CD4-positive, alpha-beta T cell (primary cell): ENCODE data around the gene IL4R. TPM values are rescaled to one million over a fixed set of nuclear protein-coding genes. Genes with fewer than 3 reads are reported as not detected.
A peak's percentile ranks its signal among the peaks of the same experiment; 100 is the strongest.

Experiments
- ATAC-seq: fragments of 200-7000 bp; cut with Tn5 transposase; one replicate; pipeline ENCODE4 v1.10.0; 2022; ENCODE audit warnings: mild to moderate bottlenecking; ENCODE audit not compliant: poor library complexity
- CTCF ChIA-PET: fragments of 350-600 bp; sonication (Branson Sonifier 250); formaldehyde crosslinking; loops from one replicate; lab custom pipeline; 2021; ENCODE audit warnings: antibody characterized with exemption, inconsistent platforms; lab: Charles Lee
- POLR2A ChIA-PET: fragments of 350-600 bp; sonication (Branson Sonifier 250); formaldehyde crosslinking; loops from one replicate; lab custom pipeline; 2021; ENCODE audit warnings: antibody characterized with exemption, inconsistent platforms; lab: Charles Lee
- DNase-seq, 14 experiments: peaks; one replicate each; pipeline ENCODE4 v3.0.0-alpha.2; 2013 to 2020; ENCODE audit warnings: mixed read lengths in 2 of 14
- H3K27ac ChIP-seq, 2 donors: one replicate each; pipeline versions ENCODE4 v1.5.1 to v1.7.0; 2013; ENCODE audit warnings: low read length in 2 of 2, low read depth in 1 of 2, mild to moderate bottlenecking in 1 of 2
- H3K27me3 ChIP-seq, 2 experiments: 1 replicate in 1 of 2; 2 replicates in 1 of 2; pipeline versions ENCODE4 v1.6.1 to v1.7.0; 2013; ENCODE audit warnings: low read length in 2 of 2, control low read depth in 1 of 2, mild to moderate bottlenecking in 1 of 2, moderate library complexity in 1 of 2; ENCODE audit not compliant: insufficient read depth in 2 of 2, control insufficient read depth in 1 of 2
- H3K36me3 ChIP-seq: one replicate; pipeline ENCODE4 v1.6.1; 2013; ENCODE audit warnings: low read length, control low read depth; ENCODE audit not compliant: insufficient read depth
- H3K4me1 ChIP-seq: one replicate; pipeline ENCODE4 v1.6.1; 2013; ENCODE audit warnings: low read length, control low read depth; ENCODE audit not compliant: insufficient read depth
- H3K4me3 ChIP-seq: one replicate; pipeline ENCODE4 v1.5.1; 2013; ENCODE audit warnings: mild to moderate bottlenecking, low read length, moderate library complexity
- H3K9me3 ChIP-seq, 2 experiments: 1 replicate in 1 of 2; 2 replicates in 1 of 2; pipeline versions ENCODE4 v1.6.1 to v1.7.0; 2013; ENCODE audit warnings: low read length in 2 of 2, mild to moderate bottlenecking in 2 of 2, control low read depth in 1 of 2, moderate library complexity in 1 of 2; ENCODE audit not compliant: control insufficient read depth in 1 of 2, insufficient read depth in 1 of 2
- H3K27ac Mint-ChIP-seq: one replicate; pipeline ENCODE4 v1.8.0; 2020; ENCODE audit warnings: mixed read lengths
- H3K27me3 Mint-ChIP-seq: one replicate; pipeline ENCODE4 v1.8.0; 2021; ENCODE audit warnings: mixed read lengths
- H3K36me3 Mint-ChIP-seq: one replicate; pipeline ENCODE4 v1.8.0; 2021; ENCODE audit warnings: low read depth, mixed read lengths
- H3K4me1 Mint-ChIP-seq: one replicate; pipeline ENCODE4 v1.8.0; 2021; ENCODE audit warnings: low read depth, mixed read lengths
- H3K4me3 Mint-ChIP-seq: one replicate; pipeline ENCODE4 v1.8.0; 2020; ENCODE audit warnings: mild to moderate bottlenecking, mixed read lengths
- H3K9me3 Mint-ChIP-seq: one replicate; pipeline ENCODE4 v1.8.0; 2020; ENCODE audit warnings: mixed read lengths
- intact Hi-C, 2 experiments: fragments of 100-400 bp; cut with DNase I in 1 of 2; cut with micrococcal nuclease in 1 of 2; formaldehyde crosslinking; loops; one replicate each; pipeline versions ENCODE4 v1.15.1 to v1.9.0; 2023 to 2025; cut with DNase I, micrococcal nuclease
- total RNA-seq, 174 experiments: library from RNA in 2 of 174; stranded (reverse) in 2 of 174; gene quantifications; one replicate each; pipeline ENCODE4 v1.2.3 and lab custom pipeline; 2021 to 2026
- TF ChIP-seq, protein P1 (sequence below): fragments of 200-600 bp; IDR thresholded peaks from one replicate; pipeline ENCODE4 v1.8.0; 2022; ENCODE audit warnings: antibody characterized with exemption, mild to moderate bottlenecking

Gene IL4R
- total RNA-seq, 2 experiments from 2014 or later = 145 to 147 TPM

DNA sequence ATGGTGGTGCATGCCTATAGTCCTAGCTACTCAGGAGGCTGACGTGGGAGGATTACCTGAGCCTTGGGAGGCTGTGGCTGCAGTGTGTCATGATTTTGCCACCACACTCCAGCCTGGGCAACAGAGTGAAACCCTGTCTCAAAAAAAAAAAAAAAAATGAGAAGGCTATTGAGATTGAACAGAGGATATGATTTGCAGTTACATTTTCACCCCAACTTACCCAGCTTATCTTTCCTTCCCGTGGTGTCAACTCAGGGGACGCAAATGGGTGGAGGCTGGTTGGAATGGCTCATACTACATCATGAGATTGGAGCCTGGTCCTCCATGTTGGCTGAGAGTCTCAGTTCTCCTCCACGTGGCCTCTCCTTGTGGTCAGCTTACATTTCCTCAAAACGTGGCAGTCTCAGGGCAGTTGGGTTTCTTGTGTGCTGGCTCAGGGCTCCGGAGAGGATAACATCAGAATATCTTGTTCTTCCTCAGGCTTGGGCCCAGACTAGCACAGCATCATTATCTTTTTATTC, 28.0 kb upstream of the IL4R start:
- TF ChIP-seq, protein P1, sequence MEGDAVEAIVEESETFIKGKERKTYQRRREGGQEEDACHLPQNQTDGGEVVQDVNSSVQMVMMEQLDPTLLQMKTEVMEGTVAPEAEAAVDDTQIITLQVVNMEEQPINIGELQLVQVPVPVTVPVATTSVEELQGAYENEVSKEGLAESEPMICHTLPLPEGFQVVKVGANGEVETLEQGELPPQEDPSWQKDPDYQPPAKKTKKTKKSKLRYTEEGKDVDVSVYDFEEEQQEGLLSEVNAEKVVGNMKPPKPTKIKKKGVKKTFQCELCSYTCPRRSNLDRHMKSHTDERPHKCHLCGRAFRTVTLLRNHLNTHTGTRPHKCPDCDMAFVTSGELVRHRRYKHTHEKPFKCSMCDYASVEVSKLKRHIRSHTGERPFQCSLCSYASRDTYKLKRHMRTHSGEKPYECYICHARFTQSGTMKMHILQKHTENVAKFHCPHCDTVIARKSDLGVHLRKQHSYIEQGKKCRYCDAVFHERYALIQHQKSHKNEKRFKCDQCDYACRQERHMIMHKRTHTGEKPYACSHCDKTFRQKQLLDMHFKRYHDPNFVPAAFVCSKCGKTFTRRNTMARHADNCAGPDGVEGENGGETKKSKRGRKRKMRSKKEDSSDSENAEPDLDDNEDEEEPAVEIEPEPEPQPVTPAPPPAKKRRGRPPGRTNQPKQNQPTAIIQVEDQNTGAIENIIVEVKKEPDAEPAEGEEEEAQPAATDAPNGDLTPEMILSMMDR = no peak
- Mint-ChIP-seq H3K4me1 (peaks cover 66% of the 10 kb centered on the region), H3K27me3 (no peaks in the 10 kb centered on the region), H3K9me3 (no peaks in the 10 kb centered on the region), H3K36me3 (no peaks in the 10 kb centered on the region), H3K4me3 (no peak overlapping the region), H3K27ac (no peak overlapping the region)
- no peaks in the 10 kb centered on the region for H3K36me3 ChIP-seq
- ATAC-seq = no peak
- ChIA-PET POLR2A (interaction anchor here (0.7 to 1.3 kb wide), 2 partner anchors 32 to 52 kb away, joined by 3 to 4 read pairs; no protein-coding TSS in a partner anchor), CTCF (interaction anchor here (0.9 kb wide), 1 partner anchor 10 kb away, joined by 3 read pairs; no protein-coding TSS in a partner anchor)
- intact Hi-C loops = no loop called here
- no peaks in the 10 kb centered on the region for H3K27me3 ChIP-seq
- no peak overlapping the region for H3K27ac ChIP-seq
- peaks cover 26% of the 10 kb centered on the region for H3K4me1 ChIP-seq
- H3K9me3 ChIP-seq = no peaks in the 10 kb centered on the region
- peak in 1 of 14 experiments; percentile 35 for DNase-seq
- H3K4me3 ChIP-seq = no peak overlapping the region

DNA sequence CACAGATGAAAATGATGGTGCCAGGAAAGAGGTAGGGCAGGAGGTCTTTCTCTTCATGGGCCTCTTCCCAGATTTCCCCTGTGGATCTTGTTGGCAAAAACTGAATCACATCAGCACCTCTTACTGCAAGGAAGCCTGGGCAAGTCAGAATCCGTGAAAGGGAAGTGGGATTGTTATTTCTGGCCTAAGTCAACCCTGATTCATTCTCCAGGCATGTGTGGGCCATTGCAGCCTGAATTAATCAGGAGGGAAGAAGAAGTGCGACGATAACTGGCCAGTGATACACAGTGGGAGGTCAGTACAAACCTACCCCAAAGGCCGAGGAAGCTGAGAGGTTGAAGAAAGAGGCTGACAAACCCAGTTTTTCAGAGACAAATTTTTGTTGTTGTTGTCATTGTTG, 27.3 kb upstream of the IL4R start:
- Mint-ChIP-seq H3K27ac (no peak overlapping the region), H3K4me1 (peaks cover 66% of the 10 kb centered on the region), H3K9me3 (no peaks in the 10 kb centered on the region), H3K27me3 (no peaks in the 10 kb centered on the region), H3K4me3 (no peak overlapping the region), H3K36me3 (no peaks in the 10 kb centered on the region)
- DNase-seq (peak in 1 of 14 experiments; percentile 45), ATAC-seq (no peak)
- Histone ChIP-seq H3K27me3 (no peaks in the 10 kb centered on the region), H3K4me3 (no peak overlapping the region), H3K4me1 (peaks cover 26% of the 10 kb centered on the region), H3K27ac (no peak overlapping the region), H3K9me3 (no peaks in the 10 kb centered on the region), H3K36me3 (no peaks in the 10 kb centered on the region)
- intact Hi-C loops = no loop called here
- TF ChIP-seq, protein P1 = no peak
- ChIA-PET POLR2A (interaction anchor here (0.6 to 0.7 kb wide), 2 partner anchors 19 to 50 kb away, joined by 3 read pairs; no protein-coding TSS in a partner anchor), CTCF (no interaction called here)

GRCh38 chr16:27287051-27287811, 26.5 kb upstream of the IL4R start:
- Mint-ChIP-seq H3K36me3 (no peaks in the 10 kb centered on the region), H3K4me3 (no peak overlapping the region), H3K4me1 (peaks cover 67% of the 10 kb centered on the region), H3K27ac (peak overlapping the region; percentile 54), H3K27me3 (no peaks in the 10 kb centered on the region), H3K9me3 (no peaks in the 10 kb centered on the region)
- no peaks in the 10 kb centered on the region for H3K27me3 ChIP-seq
- CTCF ChIA-PET = no interaction called here
- H3K27ac ChIP-seq = no peak overlapping the region
- no peak for ATAC-seq
- no peak overlapping the region for H3K4me3 ChIP-seq
- no peak for DNase-seq
- intact Hi-C loops = no loop called here
- no peaks in the 10 kb centered on the region for H3K36me3 ChIP-seq
- H3K4me1 ChIP-seq = peaks cover 26% of the 10 kb centered on the region
- no peaks in the 10 kb centered on the region for H3K9me3 ChIP-seq
- TF ChIP-seq, protein P1 = no peak
- POLR2A ChIA-PET = no interaction called here
